ENCODE measurements around the gene VWF.
"Not testable (repeated sequence)": the region's sequence is repeated elsewhere in the genome, so short reads cannot be mapped to it uniquely, and the experiment has no call there.

The VWF gene

GRCh38 chr12:6018265-6018664 is 106.2 kb downstream of the VWF start:
- no peak for DNase-seq (ENCODE audit: low read depth)
- no peak for TF ChIP-seq CTCF (IDR thresholded peaks at IDR 0.05; ENCODE audit: control insufficient read depth, insufficient read depth, low read depth, low read length, missing control alignments)
- no peak overlapping the region for H3K4me3 ChIP-seq (ENCODE audit: control insufficient read depth, low read depth, low read length)

GRCh38 chr12:6016756-6017155 is 107.7 kb downstream of the VWF start:
- no peak for TF ChIP-seq CTCF (IDR thresholded peaks at IDR 0.05; ENCODE audit: control insufficient read depth, insufficient read depth, low read depth, low read length, missing control alignments)
- H3K4me3 ChIP-seq (ENCODE audit: control insufficient read depth, low read depth, low read length), result no peak overlapping the region
- no peak for DNase-seq (ENCODE audit: low read depth)

- not testable (repeated sequence) for H3K4me3 ChIP-seq (ENCODE audit: control insufficient read depth, low read depth, low read length); DNase-seq (ENCODE audit: low read depth)
These were observed 108.5 kb downstream of the VWF start for GRCh38 chr12:6016004-6016403.

GRCh38 chr12:6015271-6015670 is 109.2 kb downstream of the VWF start:
- not testable (repeated sequence) for DNase-seq (ENCODE audit: low read depth); H3K4me3 ChIP-seq (ENCODE audit: control insufficient read depth, low read depth, low read length)

GRCh38 chr12:6010631-6011350 is 113.7 kb downstream of the VWF start:
- H3K4me3 ChIP-seq (ENCODE audit: control insufficient read depth, low read depth, low read length); DNase-seq (ENCODE audit: low read depth): not testable (repeated sequence)

- no peak for DNase-seq (ENCODE audit: low read depth)
- no peak for TF ChIP-seq CTCF (IDR thresholded peaks at IDR 0.05; ENCODE audit: control insufficient read depth, insufficient read depth, low read depth, low read length, missing control alignments)
- H3K4me3 ChIP-seq (ENCODE audit: control insufficient read depth, low read depth, low read length), result no peak overlapping the region
These were observed 127.2 kb downstream of the VWF start for GRCh38 chr12:5997260-5997659.

- H3K4me3 ChIP-seq (ENCODE audit: control insufficient read depth, low read depth, low read length), result no peak overlapping the region
- TF ChIP-seq CTCF (IDR thresholded peaks at IDR 0.05; ENCODE audit: control insufficient read depth, insufficient read depth, low read depth, low read length, missing control alignments), result no peak
- no peak for DNase-seq (ENCODE audit: low read depth)
These were observed 128.0 kb downstream of the VWF start for GRCh38 chr12:5996459-5996858.

- no peak for DNase-seq (ENCODE audit: low read depth)
- no peak for TF ChIP-seq CTCF (IDR thresholded peaks at IDR 0.05; ENCODE audit: control insufficient read depth, insufficient read depth, low read depth, low read length, missing control alignments)
- no peak overlapping the region for H3K4me3 ChIP-seq (ENCODE audit: control insufficient read depth, low read depth, low read length)
These were observed 134.8 kb downstream of the VWF start for GRCh38 chr12:5989621-5990020.
